ENCODE data around the gene TBC1D22A.

DNA sequence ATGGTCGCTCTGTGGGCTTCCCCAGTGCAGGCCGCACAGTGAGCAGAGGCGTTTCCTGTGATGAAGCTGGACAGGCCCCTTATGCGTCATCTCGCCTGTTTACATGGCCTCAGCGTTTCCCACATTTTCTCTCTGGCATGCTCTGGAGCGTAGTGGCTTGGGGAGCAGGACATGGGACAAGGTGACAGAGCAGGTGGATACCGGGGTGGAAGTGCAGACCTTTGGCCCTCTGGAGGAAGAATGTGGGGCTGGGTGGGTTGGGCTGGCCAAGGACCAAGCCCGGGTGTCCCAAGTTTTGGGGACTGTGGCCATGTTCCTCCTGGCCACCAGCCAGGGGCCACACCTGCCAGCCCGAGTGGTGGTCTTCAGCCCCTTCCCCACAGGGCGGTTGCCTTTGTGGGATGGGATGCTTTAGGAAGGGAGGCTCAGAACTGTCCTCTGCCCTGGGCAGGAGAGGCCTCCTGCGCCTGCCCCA is 446.6 kb downstream of the TBC1D22A start:
- TF ChIP-seq POLR2A (IDR thresholded peaks at IDR 0.05), result no peak
- TF ChIP-seq, protein P1, sequence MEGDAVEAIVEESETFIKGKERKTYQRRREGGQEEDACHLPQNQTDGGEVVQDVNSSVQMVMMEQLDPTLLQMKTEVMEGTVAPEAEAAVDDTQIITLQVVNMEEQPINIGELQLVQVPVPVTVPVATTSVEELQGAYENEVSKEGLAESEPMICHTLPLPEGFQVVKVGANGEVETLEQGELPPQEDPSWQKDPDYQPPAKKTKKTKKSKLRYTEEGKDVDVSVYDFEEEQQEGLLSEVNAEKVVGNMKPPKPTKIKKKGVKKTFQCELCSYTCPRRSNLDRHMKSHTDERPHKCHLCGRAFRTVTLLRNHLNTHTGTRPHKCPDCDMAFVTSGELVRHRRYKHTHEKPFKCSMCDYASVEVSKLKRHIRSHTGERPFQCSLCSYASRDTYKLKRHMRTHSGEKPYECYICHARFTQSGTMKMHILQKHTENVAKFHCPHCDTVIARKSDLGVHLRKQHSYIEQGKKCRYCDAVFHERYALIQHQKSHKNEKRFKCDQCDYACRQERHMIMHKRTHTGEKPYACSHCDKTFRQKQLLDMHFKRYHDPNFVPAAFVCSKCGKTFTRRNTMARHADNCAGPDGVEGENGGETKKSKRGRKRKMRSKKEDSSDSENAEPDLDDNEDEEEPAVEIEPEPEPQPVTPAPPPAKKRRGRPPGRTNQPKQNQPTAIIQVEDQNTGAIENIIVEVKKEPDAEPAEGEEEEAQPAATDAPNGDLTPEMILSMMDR (IDR thresholded peaks at IDR 0.05), result no peak

All from heart left ventricle (tissue), 13 donors.